Measurements from ENCODE around the gene C2orf42. TPM values are rescaled to one million over a fixed set of nuclear protein-coding genes. Genes with fewer than 3 reads are reported as not detected.
"Not testable (repeated sequence)": the region's sequence is repeated elsewhere in the genome, so short reads cannot be mapped to it uniquely, and the experiment has no call there.

The C2orf42 gene
- total RNA-seq, 3 donors from 2014 or later: 18.7 to 30.0 (median 20.3) TPM

DNA sequence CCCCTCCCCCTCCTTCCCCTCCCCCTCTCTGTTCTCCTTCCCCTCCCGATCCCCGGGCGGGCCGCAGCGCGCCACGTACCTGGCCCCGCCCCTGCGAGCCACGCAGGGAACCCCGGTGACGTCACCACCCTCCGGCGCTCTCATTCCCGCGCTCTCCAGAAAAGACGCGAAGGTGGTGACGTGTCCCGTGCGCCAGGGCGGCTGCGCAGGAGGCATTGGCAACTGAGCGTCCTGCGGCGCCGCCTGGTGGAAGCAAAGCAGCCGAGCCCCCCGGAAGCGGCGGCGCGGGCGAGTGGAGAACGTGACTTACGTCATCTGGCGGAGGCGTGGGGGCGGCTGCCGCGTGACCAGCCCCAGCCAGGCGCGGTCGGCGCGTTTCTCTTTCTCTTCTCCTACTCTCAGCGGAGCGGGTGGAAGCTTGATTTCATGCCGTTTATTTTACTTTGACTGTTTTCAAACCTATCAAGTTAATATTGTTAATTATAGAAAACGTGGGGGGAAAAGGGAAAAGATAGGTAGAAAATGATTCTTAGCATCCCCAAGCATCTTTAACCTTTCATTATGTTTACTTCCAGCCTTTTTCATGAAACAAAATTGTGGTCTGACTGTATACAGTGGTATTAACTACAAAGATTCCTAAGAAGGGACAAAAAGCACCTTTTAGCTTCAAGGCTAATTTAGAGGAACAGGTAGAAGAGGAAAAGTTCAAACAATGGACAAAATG, 48.1 kb downstream of the C2orf42 start:
- Histone ChIP-seq H3K27me3 (no peaks in the 10 kb centered on the region), H3K9me3 (no peaks in the 10 kb centered on the region), H3K4me1 (peaks cover 5 to 10% of the 10 kb centered on the region in 2 donors), H3K27ac (peak overlapping the region; percentile 99 to 100), H3K36me3 (no peaks in the 10 kb centered on the region), H3K4me3 (peak overlapping the region; percentile 52 to 74 (median 69))
- DNase-seq (ENCODE audit: low spot score in 2 of 2): peak; percentile 99 to 100
- intact Hi-C loops (cut with DNase I; ENCODE audit: low total_unique reads): loop anchor here (1.0 to 5.0 kb wide), 3 partner anchors 56 to 1185 kb away; no protein-coding TSS in a partner anchor
- TF ChIP-seq CTCF (IDR thresholded peaks at IDR 0.05) (peak; percentile 99 to 100 (median 100)), POLR2A (IDR thresholded peaks at IDR 0.05) (peak; percentile 89), POLR2AphosphoS5 (IDR thresholded peaks at IDR 0.05) (peak; percentile 97 to 99 (median 99))

DNA sequence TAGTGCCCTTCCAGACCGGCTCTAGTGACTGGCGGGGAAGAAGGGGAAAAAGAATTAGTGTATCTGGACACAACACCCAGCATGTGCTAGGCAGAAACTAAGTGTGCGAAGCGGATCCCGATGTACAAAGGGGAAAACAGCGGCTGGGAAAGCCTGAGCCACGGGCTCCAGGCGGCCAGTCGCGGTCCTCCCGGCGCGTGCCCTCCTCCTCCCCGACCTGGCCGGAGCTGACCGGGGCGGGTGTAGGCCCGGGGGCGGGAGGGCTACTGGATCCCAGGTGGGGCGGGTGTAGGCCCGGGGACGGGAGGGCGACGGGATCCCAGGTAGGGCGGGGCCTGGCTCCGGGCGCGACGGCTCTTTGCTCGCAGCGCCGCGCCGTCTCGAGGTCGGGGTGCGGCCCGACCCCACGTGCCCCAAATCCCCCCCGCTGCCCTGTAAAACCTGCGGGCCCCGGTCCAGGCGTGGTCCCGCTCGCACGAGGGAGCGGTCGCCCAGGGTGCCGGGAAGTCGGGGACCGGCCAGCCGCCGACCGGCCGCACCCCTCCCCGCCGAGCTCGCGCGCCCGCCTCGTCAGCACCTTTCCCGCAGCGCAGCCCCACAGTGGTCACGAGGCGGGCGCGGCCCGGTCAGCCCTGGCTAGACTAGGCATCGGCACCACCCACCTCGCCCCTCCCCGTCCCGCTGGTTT, 48.8 kb downstream of the C2orf42 start:
- peak; percentile 35 to 78 for DNase-seq (ENCODE audit: low spot score in 2 of 2)
- no peaks in the 10 kb centered on the region for H3K27me3 ChIP-seq
- peaks cover 5 to 10% of the 10 kb centered on the region in 2 donors for H3K4me1 ChIP-seq
- peak overlapping the region; percentile 99 to 100 for H3K27ac ChIP-seq
- no peaks in the 10 kb centered on the region for H3K36me3 ChIP-seq
- H3K9me3 ChIP-seq: no peaks in the 10 kb centered on the region
- intact Hi-C loops (cut with DNase I; ENCODE audit: low total_unique reads): loop anchor here (1.0 to 5.0 kb wide), 3 partner anchors 56 to 1185 kb away; no protein-coding TSS in a partner anchor
- H3K4me3 ChIP-seq: peak overlapping the region; percentile 52 to 74 (median 69)
- peak in 2 of 3 donors; percentile 37 to 65 for TF ChIP-seq POLR2AphosphoS5 (IDR thresholded peaks at IDR 0.05)
- peak; percentile 79 for TF ChIP-seq POLR2A (IDR thresholded peaks at IDR 0.05)
- TF ChIP-seq CTCF (IDR thresholded peaks at IDR 0.05): no peak

- Histone ChIP-seq H3K27me3 (no peaks in the 10 kb centered on the region), H3K36me3 (no peaks in the 10 kb centered on the region), H3K4me3 (peak overlapping the region; percentile 52 to 74 (median 69)), H3K4me1 (peaks cover 5 to 10% of the 10 kb centered on the region in 2 donors), H3K9me3 (no peaks in the 10 kb centered on the region), H3K27ac (peak overlapping the region; percentile 99 to 100)
- intact Hi-C loops (cut with DNase I; ENCODE audit: low total_unique reads): loop anchor here (5.0 kb wide), 1 partner anchor 1186 kb away; no protein-coding TSS in a partner anchor
- peak; percentile 80 to 91 for DNase-seq (ENCODE audit: low spot score in 2 of 2)
- TF ChIP-seq CTCF (IDR thresholded peaks at IDR 0.05) (peak; percentile 60 to 89 (median 70)), POLR2AphosphoS5 (IDR thresholded peaks at IDR 0.05) (peak in 2 of 3 donors; percentile 67 to 83), POLR2A (IDR thresholded peaks at IDR 0.05) (no peak)
These were observed 49.5 kb downstream of the C2orf42 start for GRCh38 chr2:70141212-70141901.

- Histone ChIP-seq H3K9me3 (no peaks in the 10 kb centered on the region), H3K4me3 (peak overlapping the region in 1 of 3 donors; percentile 21), H3K4me1 (peaks cover 5 to 10% of the 10 kb centered on the region in 2 donors), H3K27me3 (no peaks in the 10 kb centered on the region), H3K27ac (peak overlapping the region; percentile 99 to 100), H3K36me3 (no peaks in the 10 kb centered on the region)
- intact Hi-C loops (cut with DNase I; ENCODE audit: low total_unique reads): loop anchor here (5.0 kb wide), 1 partner anchor 1186 kb away; no protein-coding TSS in a partner anchor
- DNase-seq (ENCODE audit: low spot score in 2 of 2): no peak
- TF ChIP-seq CTCF (IDR thresholded peaks at IDR 0.05) (no peak), POLR2A (IDR thresholded peaks at IDR 0.05) (no peak), POLR2AphosphoS5 (IDR thresholded peaks at IDR 0.05) (no peak)
These were observed 50.0 kb downstream of the C2orf42 start for GRCh38 chr2:70140791-70141211.

DNA sequence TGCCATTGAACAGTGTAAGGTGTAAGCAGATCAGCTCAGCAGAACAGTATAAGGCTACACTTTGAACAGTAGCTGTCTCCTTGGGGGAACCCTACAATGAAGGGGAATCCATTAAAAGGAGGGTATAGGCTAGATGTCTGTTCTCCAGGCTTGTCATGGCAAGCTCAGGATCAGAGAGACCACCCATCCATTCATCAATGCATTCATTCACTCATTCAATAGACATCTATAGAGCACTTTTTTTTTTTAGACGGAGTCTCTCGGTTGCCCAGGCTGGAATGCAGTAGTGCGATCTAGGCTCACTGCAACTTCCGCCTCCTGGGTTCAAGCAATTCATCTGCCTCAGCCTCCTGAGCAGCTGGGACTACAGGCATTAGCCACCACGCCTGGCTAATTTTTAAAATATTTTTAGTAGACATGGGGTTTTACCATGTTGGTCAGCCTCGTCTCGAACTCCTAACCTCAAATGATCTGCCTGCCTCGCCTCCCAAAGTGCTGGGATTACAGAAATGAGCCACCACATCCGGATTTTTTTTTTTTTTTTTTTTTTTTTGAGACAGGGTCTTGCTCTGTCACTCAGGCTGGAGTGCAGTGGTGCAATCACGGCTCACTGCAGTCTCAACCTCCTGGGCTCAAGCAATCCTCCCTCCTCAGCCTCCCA, 56.4 kb downstream of the C2orf42 start:
- Histone ChIP-seq H3K4me1 (peaks cover 3 to 20% of the 10 kb centered on the region in 2 donors), H3K27ac (peak overlapping the region; percentile 92 to 97)
- intact Hi-C loops (cut with DNase I; ENCODE audit: low total_unique reads); DNase-seq (ENCODE audit: low spot score in 2 of 2); H3K9me3 ChIP-seq; H3K4me3 ChIP-seq; H3K36me3 ChIP-seq; H3K27me3 ChIP-seq: not testable (repeated sequence)
